ENCODE results near the gene SLC35F3. TPM values are rescaled to one million over a fixed set of nuclear protein-coding genes. Genes with fewer than 3 reads are reported as not detected.

Gene SLC35F3
- total RNA-seq, 4 donors from 2014 or later: 1.7 TPM; not detected in 3

GRCh38 chr1:234302354-234302962 lies 398.0 kb downstream of the SLC35F3 start:
- Histone ChIP-seq H3K36me3 (no peaks in the 10 kb centered on the region), H3K4me3 (no peak overlapping the region), H3K27me3 (no peaks in the 10 kb centered on the region), H3K27ac (no peak overlapping the region), H3K4me1 (no peaks in the 10 kb centered on the region), H3K9me3 (no peaks in the 10 kb centered on the region)
- TF ChIP-seq POLR2A (IDR thresholded peaks at IDR 0.05): no peak
- TF ChIP-seq, protein P1, sequence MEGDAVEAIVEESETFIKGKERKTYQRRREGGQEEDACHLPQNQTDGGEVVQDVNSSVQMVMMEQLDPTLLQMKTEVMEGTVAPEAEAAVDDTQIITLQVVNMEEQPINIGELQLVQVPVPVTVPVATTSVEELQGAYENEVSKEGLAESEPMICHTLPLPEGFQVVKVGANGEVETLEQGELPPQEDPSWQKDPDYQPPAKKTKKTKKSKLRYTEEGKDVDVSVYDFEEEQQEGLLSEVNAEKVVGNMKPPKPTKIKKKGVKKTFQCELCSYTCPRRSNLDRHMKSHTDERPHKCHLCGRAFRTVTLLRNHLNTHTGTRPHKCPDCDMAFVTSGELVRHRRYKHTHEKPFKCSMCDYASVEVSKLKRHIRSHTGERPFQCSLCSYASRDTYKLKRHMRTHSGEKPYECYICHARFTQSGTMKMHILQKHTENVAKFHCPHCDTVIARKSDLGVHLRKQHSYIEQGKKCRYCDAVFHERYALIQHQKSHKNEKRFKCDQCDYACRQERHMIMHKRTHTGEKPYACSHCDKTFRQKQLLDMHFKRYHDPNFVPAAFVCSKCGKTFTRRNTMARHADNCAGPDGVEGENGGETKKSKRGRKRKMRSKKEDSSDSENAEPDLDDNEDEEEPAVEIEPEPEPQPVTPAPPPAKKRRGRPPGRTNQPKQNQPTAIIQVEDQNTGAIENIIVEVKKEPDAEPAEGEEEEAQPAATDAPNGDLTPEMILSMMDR (IDR thresholded peaks at IDR 0.05): no peak
- DNase-seq: no peak

GRCh38 chr1:234303231-234303630 lies 398.8 kb downstream of the SLC35F3 start:
- TF ChIP-seq, protein P1 (IDR thresholded peaks at IDR 0.05): no peak
- TF ChIP-seq POLR2A (IDR thresholded peaks at IDR 0.05): no peak
- Histone ChIP-seq H3K27me3 (no peaks in the 10 kb centered on the region), H3K36me3 (no peaks in the 10 kb centered on the region), H3K9me3 (no peaks in the 10 kb centered on the region), H3K4me1 (no peaks in the 10 kb centered on the region), H3K27ac (no peak overlapping the region), H3K4me3 (no peak overlapping the region)
- no peak for DNase-seq

GRCh38 chr1:234307726-234308125 lies 403.2 kb downstream of the SLC35F3 start:
- Histone ChIP-seq H3K4me3 (no peak overlapping the region), H3K4me1 (no peaks in the 10 kb centered on the region), H3K27me3 (no peaks in the 10 kb centered on the region), H3K9me3 (no peaks in the 10 kb centered on the region), H3K27ac (no peak overlapping the region), H3K36me3 (no peaks in the 10 kb centered on the region)
- no peak for DNase-seq
- no peak for TF ChIP-seq POLR2A (IDR thresholded peaks at IDR 0.05)
- TF ChIP-seq, protein P1 (IDR thresholded peaks at IDR 0.05): no peak

DNA sequence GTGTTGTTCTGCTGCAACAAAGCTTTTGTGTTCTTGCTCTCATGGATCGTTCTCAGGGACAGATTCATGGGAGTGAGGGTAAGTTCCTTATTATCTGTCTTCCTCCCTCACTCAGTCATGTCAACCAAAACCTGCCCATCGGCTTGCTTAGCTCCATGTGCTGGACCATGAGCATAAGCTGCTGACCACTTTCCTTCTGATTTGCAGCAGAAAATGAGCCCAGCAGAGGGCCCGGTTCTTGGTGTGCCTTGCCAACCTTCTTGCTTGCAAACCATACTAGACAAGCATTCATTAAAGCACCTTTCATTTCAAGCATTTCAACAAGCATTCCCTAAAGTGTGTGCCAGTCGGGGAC lies 404.7 kb downstream of the SLC35F3 start:
- Histone ChIP-seq H3K9me3 (no peaks in the 10 kb centered on the region), H3K4me3 (no peak overlapping the region), H3K27me3 (no peaks in the 10 kb centered on the region), H3K27ac (no peak overlapping the region), H3K4me1 (no peaks in the 10 kb centered on the region), H3K36me3 (no peaks in the 10 kb centered on the region)
- DNase-seq: no peak
- TF ChIP-seq, protein P1 (IDR thresholded peaks at IDR 0.05): no peak
- no peak for TF ChIP-seq POLR2A (IDR thresholded peaks at IDR 0.05)

DNA sequence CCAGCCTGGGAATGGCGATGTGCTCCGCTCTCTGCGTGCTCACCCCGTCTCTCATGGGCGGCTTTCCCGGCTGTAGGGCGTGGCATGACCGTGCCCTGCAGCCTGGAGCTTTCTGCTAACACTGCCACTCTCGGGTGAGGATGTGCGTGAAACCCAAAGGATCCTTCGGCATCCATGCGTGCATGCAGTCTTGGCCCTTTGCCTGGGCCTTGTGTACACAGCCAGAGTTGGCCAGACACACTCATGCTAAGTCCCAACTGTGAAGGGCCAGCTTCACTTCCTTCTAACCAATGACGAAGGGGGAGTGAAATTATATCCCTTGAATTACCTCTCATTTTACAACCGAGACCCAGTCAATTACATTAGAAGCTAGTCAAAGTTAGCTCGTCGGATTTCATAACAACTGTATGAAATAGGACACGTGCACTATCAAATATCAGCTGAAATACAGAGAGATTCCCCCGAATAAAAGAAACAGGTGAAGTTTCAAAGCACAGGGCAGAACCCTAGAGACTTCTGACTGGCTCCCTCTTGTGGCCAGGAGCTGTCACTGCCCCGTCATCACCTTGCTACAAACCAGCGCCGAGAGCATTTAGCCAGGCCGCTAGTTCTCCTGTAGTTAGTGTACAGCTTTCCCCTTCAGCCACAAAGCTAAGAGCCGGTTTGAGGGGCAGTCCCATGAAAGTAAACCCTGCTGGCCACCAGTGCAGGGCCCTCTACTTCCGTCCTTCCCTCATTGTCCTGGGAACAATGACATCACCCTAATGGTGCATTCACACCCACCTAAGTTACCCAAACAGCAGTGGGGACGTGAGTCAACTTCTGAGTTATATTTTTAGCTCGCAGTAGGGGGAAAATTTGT lies 405.4 kb downstream of the SLC35F3 start:
- Histone ChIP-seq H3K4me1 (no peaks in the 10 kb centered on the region), H3K27ac (no peak overlapping the region), H3K27me3 (no peaks in the 10 kb centered on the region), H3K9me3 (no peaks in the 10 kb centered on the region), H3K4me3 (peak overlapping the region in 2 of 4 donors; percentile 11 to 30), H3K36me3 (no peaks in the 10 kb centered on the region)
- TF ChIP-seq, protein P1 (IDR thresholded peaks at IDR 0.05): peak; percentile 48 to 88 (median 72)
- no peak for TF ChIP-seq POLR2A (IDR thresholded peaks at IDR 0.05)
- DNase-seq: peak; percentile 50 to 84 (median 66)

All from Peyer's patch (tissue), 4 donors.